Measurements from ENCODE around the gene P2RY8. TPM values are rescaled to one million over a fixed set of nuclear protein-coding genes. Genes with fewer than 3 reads are reported as not detected.

P2RY8 gene
- total RNA-seq, 1 donor from 2014 or later, result 3.1 TPM

DNA sequence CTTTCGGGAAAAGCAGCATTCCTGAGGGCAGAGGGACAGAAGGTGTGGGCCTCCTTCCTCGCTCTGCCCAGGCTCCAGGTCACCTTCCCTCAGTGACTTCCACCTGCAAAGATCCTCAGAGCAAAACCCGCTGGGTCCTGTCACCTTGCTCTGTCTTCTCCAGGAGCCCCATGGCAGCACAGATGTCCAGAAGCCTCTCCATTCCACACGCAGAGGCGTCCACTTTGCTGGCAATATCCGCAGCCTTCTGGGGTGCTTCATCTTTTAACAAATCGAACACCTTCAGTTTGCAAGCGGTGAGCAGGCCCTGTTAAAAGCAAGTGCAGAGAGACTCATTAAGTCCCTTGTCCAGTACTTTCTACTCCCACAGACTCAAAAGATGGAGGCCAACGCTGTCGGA is 111.6 kb downstream of the P2RY8 start:
- Histone ChIP-seq H3K4me3 (no peak overlapping the region), H3K9me3 (no peaks in the 10 kb centered on the region), H3K36me3 (peaks cover 36% of the 10 kb centered on the region), H3K27me3 (no peaks in the 10 kb centered on the region), H3K4me1 (no peaks in the 10 kb centered on the region), H3K27ac (no peak overlapping the region)
- TF ChIP-seq, protein P1, sequence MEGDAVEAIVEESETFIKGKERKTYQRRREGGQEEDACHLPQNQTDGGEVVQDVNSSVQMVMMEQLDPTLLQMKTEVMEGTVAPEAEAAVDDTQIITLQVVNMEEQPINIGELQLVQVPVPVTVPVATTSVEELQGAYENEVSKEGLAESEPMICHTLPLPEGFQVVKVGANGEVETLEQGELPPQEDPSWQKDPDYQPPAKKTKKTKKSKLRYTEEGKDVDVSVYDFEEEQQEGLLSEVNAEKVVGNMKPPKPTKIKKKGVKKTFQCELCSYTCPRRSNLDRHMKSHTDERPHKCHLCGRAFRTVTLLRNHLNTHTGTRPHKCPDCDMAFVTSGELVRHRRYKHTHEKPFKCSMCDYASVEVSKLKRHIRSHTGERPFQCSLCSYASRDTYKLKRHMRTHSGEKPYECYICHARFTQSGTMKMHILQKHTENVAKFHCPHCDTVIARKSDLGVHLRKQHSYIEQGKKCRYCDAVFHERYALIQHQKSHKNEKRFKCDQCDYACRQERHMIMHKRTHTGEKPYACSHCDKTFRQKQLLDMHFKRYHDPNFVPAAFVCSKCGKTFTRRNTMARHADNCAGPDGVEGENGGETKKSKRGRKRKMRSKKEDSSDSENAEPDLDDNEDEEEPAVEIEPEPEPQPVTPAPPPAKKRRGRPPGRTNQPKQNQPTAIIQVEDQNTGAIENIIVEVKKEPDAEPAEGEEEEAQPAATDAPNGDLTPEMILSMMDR (IDR thresholded peaks at IDR 0.05), result no peak
- ATAC-seq (no peak), DNase-seq (peak; percentile 5)
- intact Hi-C loops (cut with DNase I), result no loop called here

- peak; percentile 10 for DNase-seq
- ATAC-seq, result no peak
- H3K27ac ChIP-seq, result no peak overlapping the region
- H3K4me1 ChIP-seq, result no peaks in the 10 kb centered on the region
- H3K9me3 ChIP-seq, result no peaks in the 10 kb centered on the region
- no peaks in the 10 kb centered on the region for H3K27me3 ChIP-seq
- H3K4me3 ChIP-seq, result no peak overlapping the region
- intact Hi-C loops (cut with DNase I), result no loop called here
- peaks cover 36% of the 10 kb centered on the region for H3K36me3 ChIP-seq
- TF ChIP-seq, protein P1 (IDR thresholded peaks at IDR 0.05), result no peak
Observed at GRCh38 chrX:1424147-1424851, 112.7 kb downstream of the P2RY8 start.

DNA sequence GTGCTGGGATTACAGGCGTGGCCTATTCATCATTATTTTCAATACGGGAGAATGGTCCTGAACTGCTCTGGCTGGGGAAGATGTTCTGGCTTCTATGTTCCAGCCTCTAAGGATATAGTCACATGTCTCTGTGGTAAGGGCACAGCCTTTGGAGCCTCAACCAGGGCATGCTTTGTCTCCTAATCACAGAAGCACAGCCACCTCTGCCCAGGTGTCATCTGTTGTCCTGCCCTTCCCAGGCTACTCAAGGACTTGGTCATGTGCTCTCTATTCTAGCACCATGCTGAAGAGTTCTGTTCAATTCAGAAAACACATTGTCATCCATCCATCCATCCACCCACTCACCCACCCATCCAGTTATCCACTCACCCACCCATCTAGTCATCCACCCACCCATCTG is 113.8 kb downstream of the P2RY8 start:
- TF ChIP-seq, protein P1 (IDR thresholded peaks at IDR 0.05), result no peak
- no peaks in the 10 kb centered on the region for H3K27me3 ChIP-seq
- ATAC-seq (no peak), DNase-seq (peak; percentile 6)
- H3K9me3 ChIP-seq, result no peaks in the 10 kb centered on the region
- peaks cover 46% of the 10 kb centered on the region for H3K36me3 ChIP-seq
- intact Hi-C loops (cut with DNase I), result no loop called here
- H3K27ac ChIP-seq, result no peak overlapping the region
- H3K4me3 ChIP-seq, result no peak overlapping the region
- H3K4me1 ChIP-seq, result no peaks in the 10 kb centered on the region

DNA sequence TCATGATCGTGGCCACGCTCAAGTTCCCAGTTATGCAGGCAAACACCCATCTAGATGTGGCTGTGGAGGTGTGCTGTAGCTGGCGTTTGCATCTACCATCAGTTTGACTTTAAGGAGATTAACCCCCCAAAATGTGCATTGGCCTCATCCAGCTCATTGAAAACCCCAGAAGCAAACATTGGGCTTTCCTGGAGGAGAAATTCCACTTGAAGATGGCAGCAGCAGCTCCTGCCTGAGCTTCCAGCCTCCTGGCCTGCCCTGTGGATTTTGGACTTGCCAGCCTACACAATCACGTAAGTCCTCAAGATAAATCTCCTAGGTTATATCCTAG is 114.9 kb downstream of the P2RY8 start:
- intact Hi-C loops (cut with DNase I), result no loop called here
- DNase-seq (peak; percentile 10), ATAC-seq (no peak)
- H3K4me1 ChIP-seq, result no peaks in the 10 kb centered on the region
- no peaks in the 10 kb centered on the region for H3K27me3 ChIP-seq
- H3K9me3 ChIP-seq, result no peaks in the 10 kb centered on the region
- no peak overlapping the region for H3K27ac ChIP-seq
- TF ChIP-seq, protein P1 (IDR thresholded peaks at IDR 0.05), result no peak
- H3K4me3 ChIP-seq, result no peak overlapping the region
- peaks cover 38% of the 10 kb centered on the region for H3K36me3 ChIP-seq

DNA sequence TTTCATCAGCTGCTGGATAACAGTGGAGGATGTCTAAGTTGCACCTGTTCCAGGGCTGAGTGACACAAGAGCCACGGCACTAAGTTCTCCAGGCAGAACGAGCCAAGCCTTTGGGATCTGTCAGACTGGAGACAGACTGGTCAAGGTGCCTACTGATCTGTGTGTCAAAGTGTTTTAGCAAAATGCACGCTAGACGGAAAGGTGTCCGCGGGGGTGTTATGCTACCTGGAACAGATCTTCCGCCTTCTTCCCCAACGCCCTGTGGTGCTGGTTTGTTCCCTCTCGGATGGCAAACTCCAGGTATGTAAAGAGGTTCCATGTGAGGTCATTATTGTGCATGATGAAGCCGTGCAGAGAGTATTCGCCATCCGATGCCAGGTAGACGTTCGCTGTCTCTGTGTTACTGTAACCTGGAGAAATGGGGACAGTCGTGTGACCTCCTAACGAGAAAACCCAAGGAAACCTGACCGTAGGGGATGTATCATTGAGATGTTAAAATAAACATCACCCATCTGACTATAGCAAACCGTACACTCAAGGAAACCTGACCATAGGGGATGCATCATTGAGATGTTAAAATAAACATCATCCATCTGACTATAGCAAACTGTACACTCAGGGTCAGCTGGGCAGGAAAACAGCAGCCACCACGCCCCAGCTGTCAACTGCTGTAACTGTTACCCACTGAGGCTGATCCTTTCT is 115.4 kb downstream of the P2RY8 start:
- Histone ChIP-seq H3K36me3 (peaks cover 33% of the 10 kb centered on the region), H3K9me3 (no peaks in the 10 kb centered on the region), H3K4me1 (no peaks in the 10 kb centered on the region), H3K27me3 (no peaks in the 10 kb centered on the region), H3K4me3 (no peak overlapping the region), H3K27ac (no peak overlapping the region)
- ATAC-seq (no peak), DNase-seq (peak; percentile 28)
- intact Hi-C loops (cut with DNase I), result no loop called here
- TF ChIP-seq, protein P1 (IDR thresholded peaks at IDR 0.05), result no peak

All from upper lobe of right lung (tissue), 1 donor.